Neutrophil (primary cell): ENCODE results near the gene MET.

Experiments
- H3K27ac ChIP-seq: fragments of 200-600 bp; sonication (generic); 2 replicates; pipeline ENCODE4 v1.5.1; 2016; ENCODE audit warnings: mild to moderate bottlenecking, moderate library complexity
- H3K27me3 ChIP-seq: fragments of 200-600 bp; sonication (generic); 2 replicates; pipeline ENCODE4 v1.6.0; 2016; ENCODE audit warnings: mild to moderate bottlenecking
- H3K36me3 ChIP-seq: fragments of 200-600 bp; sonication (generic); 2 replicates; pipeline ENCODE4 v1.5.1; 2017
- H3K4me1 ChIP-seq, 2 experiments: fragments of 200-600 bp in 1 of 2; sonication (generic) in 1 of 2; 1 replicate in 1 of 2; 2 replicates in 1 of 2; pipeline versions ENCODE4 v1.5.1 to v1.6.1; 2013 to 2016; ENCODE audit warnings: low read depth in 1 of 2, low read length in 1 of 2, mild to moderate bottlenecking in 1 of 2, moderate library complexity in 1 of 2; ENCODE audit not compliant: control insufficient read depth in 1 of 2, insufficient read depth in 1 of 2
- H3K4me3 ChIP-seq, 2 experiments: fragments of 200-600 bp in 1 of 2; sonication (generic) in 1 of 2; 1 replicate in 1 of 2; 2 replicates in 1 of 2; pipeline ENCODE4 v1.5.1; 2013 to 2016; ENCODE audit warnings: low read depth in 1 of 2, low read length in 1 of 2, mild to moderate bottlenecking in 1 of 2, moderate library complexity in 1 of 2
- H3K9me3 ChIP-seq: fragments of 200-600 bp; sonication (generic); 2 replicates; pipeline ENCODE4 v1.5.1; 2016
- TF ChIP-seq, protein P1 (sequence below): fragments of 200-600 bp; sonication (generic); IDR thresholded peaks from 2 replicates; pipeline ENCODE4 v1.5.1; 2016; ENCODE audit warnings: antibody characterized with exemption

The MET gene

DNA sequence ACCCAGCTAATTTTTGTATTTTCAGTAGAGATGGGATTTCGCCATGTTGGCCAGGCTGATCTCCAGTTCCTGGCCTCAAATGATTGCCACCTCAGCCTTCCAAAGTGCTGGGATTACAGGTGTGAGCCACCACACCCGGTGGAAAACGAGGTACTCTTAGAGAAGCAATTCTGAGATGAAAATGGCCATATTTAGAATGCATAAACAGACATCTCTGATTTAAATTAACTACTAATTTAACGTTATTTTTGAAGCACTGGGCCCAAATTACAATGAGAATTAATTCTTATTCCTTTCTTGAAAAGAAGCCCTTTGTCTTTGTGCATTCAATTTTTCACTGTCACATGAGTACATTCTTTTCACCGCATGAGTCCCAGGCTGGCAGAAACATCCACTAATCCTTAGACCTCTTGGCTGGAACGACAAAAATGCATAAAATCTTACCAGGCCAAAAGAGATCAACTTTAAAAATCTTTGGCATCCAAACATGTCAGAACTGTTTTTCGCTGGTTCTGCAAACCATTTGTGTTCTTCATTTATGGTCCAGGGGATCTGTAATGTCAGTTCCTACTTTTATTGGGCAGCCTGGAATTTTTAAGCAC lies 130.2 kb downstream of the MET start:
- Histone ChIP-seq H3K36me3 (no peaks in the 10 kb centered on the region), H3K4me1 (no peaks in the 10 kb centered on the region), H3K4me3 (no peak overlapping the region), H3K27ac (no peak overlapping the region), H3K27me3 (no peaks in the 10 kb centered on the region), H3K9me3 (no peaks in the 10 kb centered on the region)
- TF ChIP-seq, protein P1, sequence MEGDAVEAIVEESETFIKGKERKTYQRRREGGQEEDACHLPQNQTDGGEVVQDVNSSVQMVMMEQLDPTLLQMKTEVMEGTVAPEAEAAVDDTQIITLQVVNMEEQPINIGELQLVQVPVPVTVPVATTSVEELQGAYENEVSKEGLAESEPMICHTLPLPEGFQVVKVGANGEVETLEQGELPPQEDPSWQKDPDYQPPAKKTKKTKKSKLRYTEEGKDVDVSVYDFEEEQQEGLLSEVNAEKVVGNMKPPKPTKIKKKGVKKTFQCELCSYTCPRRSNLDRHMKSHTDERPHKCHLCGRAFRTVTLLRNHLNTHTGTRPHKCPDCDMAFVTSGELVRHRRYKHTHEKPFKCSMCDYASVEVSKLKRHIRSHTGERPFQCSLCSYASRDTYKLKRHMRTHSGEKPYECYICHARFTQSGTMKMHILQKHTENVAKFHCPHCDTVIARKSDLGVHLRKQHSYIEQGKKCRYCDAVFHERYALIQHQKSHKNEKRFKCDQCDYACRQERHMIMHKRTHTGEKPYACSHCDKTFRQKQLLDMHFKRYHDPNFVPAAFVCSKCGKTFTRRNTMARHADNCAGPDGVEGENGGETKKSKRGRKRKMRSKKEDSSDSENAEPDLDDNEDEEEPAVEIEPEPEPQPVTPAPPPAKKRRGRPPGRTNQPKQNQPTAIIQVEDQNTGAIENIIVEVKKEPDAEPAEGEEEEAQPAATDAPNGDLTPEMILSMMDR: no peak

DNA sequence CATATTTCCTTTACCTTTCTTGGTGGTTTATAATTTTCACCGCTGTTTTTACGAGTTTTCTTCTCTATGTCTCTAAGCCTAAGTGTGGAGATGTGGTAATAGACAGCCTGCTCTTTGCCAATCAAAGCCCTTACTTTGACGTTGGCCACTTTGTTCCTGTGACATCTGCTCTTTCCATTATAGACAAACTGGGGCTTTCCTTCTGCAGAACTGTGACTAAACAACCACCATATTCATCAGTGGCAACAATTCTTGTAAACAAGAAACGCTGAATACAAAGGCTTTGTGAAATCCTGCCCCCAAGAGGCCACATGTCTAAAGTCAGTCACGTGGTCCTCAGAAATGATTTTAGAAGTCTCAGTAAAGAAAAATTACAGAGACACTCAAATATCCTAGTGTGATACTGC lies 130.8 kb downstream of the MET start:
- Histone ChIP-seq H3K9me3 (no peaks in the 10 kb centered on the region), H3K27ac (no peak overlapping the region), H3K36me3 (no peaks in the 10 kb centered on the region), H3K4me3 (no peak overlapping the region), H3K27me3 (no peaks in the 10 kb centered on the region), H3K4me1 (no peaks in the 10 kb centered on the region)
- TF ChIP-seq, protein P1: no peak

DNA sequence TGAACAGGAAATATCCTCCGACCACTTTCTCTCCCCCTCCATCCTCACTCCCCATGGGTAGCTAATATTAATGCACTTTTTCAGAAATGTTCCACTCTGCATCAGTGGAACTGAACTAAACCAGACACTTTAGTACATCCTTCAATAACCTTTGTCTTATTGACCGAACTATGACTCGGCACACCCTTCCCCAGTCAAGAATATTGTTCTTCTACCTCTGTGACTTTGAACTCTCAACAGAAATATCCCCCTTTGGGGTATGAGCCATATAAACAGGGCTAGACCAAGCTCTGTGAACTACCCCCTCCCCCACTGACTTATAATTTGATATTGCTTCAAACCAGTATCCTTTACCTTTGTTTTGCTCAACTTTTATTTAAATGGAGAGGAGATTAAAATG lies 132.5 kb downstream of the MET start:
- H3K27ac ChIP-seq: no peak overlapping the region
- H3K4me1 ChIP-seq: no peaks in the 10 kb centered on the region
- H3K9me3 ChIP-seq: no peaks in the 10 kb centered on the region
- no peak overlapping the region for H3K4me3 ChIP-seq
- H3K36me3 ChIP-seq: no peaks in the 10 kb centered on the region
- TF ChIP-seq, protein P1: no peak
- no peaks in the 10 kb centered on the region for H3K27me3 ChIP-seq

DNA sequence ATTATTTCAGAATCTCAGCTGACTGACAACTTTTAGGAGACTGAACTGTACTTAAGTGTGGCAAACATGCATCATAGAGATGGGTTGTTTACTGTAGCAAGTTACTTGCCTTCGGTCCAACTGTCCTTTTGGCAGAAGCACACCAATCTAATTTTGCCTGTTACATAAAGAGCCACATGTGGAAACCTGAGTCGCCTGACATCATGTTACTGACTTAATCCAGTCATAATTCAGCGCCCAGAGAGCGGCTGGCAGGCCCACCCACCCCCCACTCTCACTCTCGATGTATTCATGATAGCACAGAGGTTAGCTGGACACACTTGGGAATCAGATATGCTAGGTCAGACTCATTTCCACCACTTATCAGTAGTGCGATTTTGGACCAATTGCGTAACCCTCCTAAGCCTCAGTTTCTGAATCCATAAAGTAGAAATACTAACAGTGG lies 133.1 kb downstream of the MET start:
- no peaks in the 10 kb centered on the region for H3K36me3 ChIP-seq
- H3K9me3 ChIP-seq: no peaks in the 10 kb centered on the region
- H3K4me1 ChIP-seq: no peaks in the 10 kb centered on the region
- no peak overlapping the region for H3K27ac ChIP-seq
- H3K4me3 ChIP-seq: no peak overlapping the region
- H3K27me3 ChIP-seq: no peaks in the 10 kb centered on the region
- TF ChIP-seq, protein P1: no peak

DNA sequence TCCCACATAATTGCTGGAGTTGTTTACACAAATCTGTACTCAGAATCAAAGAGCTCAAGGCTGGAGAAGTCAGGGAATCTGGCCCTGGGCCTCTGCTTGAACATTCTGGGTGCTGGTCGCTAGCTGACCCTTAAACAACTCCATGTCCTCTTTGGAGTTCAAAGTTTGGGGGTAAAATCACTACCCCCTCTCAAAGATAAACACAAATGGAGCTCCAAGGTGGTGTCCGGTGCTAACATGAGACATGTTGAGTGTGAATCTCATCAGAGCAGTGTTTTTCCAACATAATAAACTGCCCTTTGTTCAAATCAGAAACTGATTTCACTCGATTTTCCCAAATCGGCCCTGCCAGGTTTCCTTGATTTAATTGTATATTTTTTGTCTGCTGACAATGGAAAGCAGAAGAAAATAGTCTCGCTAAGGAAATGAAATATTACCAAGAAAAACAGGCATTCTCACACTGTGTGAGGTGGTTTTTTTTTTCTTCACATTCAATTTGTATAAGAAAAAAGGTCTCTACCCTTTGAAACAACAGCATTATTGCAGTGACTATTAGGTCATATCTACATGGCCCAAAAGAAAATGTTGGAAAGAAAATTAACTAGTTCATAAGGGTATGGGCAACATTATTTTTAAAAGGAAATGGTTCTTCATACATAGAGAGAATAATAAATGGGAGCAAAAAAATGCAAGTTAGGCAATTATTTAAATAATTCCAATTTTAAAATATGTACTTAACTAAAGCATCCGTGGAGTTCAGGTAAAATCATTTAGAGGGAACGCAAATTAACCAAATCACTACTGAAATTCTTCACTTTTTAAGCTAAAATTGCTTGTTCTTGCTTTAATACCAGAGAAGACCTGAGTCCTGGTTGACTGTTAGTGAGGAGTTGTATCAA lies 134.3 kb downstream of the MET start:
- Histone ChIP-seq H3K9me3 (no peaks in the 10 kb centered on the region), H3K27me3 (no peaks in the 10 kb centered on the region), H3K27ac (no peak overlapping the region), H3K4me3 (no peak overlapping the region), H3K4me1 (no peaks in the 10 kb centered on the region), H3K36me3 (no peaks in the 10 kb centered on the region)
- TF ChIP-seq, protein P1: no peak
